GM18868 (cell line): Measurements from ENCODE around the gene UST.

ENCODE experiments used
- ATAC-seq: cut with Tn5 transposase; IDR thresholded peaks from one replicate; pipeline ENCODE4 v1.9.1; 2021; ENCODE audit warnings: mild to moderate bottlenecking, moderate library complexity; ENCODE audit not compliant: unreplicated experiment

Gene UST

DNA sequence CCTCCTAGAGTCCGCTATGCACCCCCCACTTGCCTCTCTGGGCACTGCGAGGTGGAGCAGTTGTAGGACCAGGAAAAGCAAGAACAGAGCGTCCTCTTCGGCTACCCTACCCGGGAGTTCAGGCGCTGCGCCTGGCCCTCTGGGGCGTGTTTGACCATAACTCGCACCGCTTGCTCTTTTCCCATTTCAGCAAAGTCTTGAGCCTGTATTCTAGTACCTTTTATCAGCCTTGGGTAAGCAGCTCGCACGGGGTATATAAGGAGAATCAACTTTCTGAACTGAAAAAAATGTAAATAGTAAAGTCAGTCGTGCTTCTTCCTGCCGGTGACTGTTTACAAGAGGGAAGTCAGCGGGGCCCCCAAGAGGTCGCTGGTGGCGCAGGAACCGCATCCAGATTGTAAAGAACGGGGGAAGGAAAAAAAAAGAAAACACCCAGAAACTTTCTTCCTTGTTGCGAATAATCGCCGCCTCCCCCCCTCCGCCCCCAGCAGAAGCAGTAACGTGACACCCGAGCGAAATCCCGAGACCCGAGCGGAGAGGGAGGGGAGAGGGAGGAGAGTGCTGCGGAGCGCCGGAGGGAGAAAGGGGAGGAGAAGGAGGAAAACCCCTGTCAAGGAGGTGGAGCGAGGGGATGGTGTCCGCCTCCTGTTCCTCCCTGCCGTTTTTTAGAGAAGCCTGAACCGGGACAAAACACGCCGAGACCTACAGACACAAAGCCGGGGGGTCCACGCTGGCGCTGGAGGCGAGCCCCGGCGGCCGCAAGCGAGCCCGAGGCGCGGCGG, at the start of gene UST:
Gene UST, plus strand, starts transcription at position 668 of the 782 bp plus-strand sequence. CDS start 401 bp downstream, outside the sequence.
- ATAC-seq, result peak; percentile 51

GRCh38 chr6:148697895-148698440, 48.9 kb upstream of the UST start:
- no peak for ATAC-seq

DNA sequence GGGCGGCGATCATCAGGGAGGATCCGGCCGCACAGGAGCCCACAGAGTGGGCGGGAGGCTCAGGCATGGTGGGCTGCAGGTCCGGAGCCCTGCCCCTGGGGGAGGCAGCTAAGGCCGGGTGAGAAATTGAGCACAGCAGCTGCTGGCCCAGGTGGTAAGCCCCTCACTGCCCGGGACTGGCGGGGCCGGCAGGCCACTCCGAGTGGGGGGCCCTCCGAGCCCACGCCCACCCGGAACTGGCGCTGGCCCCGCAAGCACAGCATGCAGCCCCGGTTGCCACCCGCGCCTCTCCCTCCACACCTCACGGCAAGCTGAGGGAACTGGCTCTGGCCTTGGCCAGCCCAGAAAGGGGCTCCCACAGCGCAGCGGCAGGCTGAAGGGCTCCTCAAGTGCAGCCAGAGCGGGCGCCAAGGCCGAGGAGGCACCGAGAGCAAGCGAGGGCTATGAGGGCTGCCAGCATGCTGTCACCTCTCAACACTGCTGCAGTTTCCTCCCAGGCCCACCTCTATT, 48.1 kb upstream of the UST start:
- ATAC-seq, result no peak

DNA sequence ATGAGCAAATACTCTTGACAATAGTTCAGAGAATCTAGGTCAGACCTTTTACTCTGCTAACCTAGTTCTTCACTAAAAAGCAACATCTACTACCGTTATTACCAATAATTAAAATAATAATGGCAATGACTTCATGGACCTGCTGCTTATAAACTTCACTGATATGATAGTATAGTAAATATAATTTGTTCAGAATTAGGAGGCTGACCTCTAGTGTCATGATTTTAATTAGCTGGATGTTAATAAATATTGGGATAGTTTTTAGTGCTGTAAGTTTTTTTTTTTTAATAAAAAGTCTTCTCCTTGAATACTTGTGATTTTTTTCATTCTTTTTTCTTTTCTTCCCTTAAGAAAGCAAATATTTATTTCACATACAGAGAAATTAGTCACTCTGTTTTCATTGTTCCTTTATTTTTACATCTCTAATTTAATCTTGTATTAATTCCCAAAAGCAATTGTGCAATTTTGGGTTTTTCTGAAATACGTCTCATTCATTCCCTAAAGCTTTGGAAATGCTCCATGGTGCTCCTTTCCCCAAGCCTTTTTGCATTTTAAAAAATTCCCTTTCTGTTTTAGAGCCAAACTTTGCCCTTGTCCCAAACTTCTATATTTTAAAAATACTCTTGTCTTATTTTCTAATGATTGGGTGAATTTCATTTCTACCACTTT, 46.6 kb upstream of the UST start:
- no peak for ATAC-seq

GRCh38 chr6:148700741-148701311, 46.0 kb upstream of the UST start:
- peak; percentile 67 for ATAC-seq

- peak; percentile 25 for ATAC-seq
Observed at GRCh38 chr6:148701375-148701774, 45.5 kb upstream of the UST start.

- no peak for ATAC-seq
Observed at GRCh38 chr6:148703900-148704299, 42.9 kb upstream of the UST start.

DNA sequence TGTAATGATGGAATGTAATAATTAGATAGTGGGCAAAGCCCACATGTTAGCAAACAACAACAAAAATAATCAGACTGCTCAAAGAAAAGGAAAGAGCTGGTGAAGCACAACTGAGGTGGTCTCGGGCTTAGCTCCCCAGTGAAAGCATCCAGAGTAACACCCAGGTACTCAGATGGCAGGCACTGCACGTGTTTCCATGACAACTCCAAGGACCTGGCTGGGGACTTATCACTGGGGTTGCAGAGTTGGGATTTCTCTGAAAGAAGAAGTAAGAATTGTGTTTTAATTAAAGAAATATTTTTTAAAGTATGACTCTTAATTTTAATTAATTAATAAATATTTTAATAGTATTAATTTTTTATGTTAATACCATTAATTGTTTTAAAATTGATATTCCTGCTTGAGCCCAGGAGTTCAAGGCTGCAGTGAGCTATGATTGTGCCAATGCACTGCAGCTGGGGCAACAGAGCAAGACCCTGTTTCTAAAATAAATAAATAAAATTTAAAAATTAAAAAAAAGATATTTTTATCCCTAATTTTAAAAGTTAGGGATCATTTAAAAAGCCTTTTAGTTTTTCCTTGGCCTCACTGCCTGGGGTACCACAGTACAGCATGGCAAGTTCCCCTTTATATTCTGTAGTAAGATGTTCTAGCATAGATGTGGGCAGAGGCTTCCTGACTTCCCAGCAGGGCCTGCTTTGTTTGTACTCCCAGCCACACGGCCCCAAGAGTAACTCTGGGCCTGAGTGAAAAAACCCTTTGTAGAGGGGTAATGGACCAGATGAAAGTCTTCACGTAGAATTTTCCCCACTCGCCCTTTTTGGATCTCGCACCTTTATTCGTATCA, 42.2 kb upstream of the UST start:
- no peak for ATAC-seq

GRCh38 chr6:148708707-148709106, 38.1 kb upstream of the UST start:
- no peak for ATAC-seq

DNA sequence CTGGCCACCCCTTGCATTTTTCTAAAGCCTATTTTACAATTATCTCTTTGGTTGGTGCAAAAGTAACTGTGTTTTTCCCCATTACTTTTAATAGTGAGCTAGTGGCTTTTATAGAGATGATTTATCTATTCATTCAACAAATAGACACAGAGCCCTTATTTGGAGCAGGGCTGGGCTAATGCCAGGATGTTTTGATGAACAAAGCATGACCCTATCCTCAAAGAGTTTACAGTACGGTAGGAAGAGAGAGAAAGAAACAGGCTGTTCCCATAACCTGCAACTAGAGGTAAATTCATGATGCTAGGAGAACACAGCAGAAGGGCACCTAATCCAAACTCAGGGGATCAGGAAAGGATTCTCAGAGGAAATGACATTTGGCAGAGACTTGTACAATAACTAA, 37.3 kb upstream of the UST start:
- no peak for ATAC-seq

DNA sequence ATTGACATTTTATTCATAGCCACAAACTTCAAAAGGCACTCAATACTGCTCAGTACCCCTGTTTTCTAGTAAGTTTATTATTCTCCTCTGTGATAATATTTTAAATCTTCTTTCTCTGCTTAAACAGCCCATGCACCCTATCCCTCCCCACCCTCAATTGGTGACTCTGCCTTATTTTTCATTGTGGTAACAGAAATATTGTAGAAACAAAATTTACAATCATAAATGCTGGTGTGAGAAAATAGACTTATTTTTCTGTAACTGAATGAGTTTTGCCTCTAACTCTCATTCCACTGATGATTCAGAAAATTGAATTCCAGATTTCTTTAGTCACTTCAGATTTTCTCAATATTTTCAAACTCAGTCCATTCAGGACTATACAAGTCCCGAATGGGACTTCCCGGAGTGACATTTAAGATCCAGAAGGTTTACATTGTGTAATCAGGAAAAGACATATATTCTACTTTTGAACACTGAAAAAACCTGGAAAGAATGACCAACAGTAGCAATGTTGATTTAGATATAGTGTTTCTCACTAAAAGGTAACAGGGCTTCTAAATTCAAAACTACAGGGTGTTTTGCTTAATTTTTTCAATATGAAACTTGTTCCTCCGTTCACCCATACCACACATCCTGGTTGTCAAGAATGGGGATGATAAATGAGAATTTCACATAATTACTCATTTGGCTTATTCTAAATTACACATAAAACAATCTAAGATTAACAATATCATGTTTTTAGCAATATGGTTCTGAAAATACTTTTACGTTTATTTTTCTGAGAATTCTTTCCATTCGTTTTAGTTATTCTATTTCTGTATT, 34.8 kb upstream of the UST start:
- ATAC-seq, result no peak

- ATAC-seq, result no peak
Observed at GRCh38 chr6:148713033-148713738, 33.6 kb upstream of the UST start.

DNA sequence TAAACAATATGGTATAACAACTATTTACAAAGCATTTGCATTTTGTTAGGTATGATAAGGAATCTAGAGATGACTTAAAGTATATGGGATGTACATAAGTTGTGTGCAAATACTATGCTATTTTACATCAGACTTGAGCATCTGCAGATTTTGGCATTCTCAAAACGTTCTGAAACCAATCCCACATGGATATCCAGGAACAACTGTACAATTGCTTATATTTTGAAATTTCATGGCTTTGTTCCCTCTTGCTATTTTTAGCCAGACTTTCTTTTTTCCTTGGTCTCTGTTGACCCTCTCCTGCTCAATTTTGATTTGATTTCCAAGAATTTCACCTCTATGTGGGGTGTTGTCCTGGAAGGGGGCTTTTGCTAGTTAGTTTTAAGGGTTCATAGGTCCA, 32.9 kb upstream of the UST start:
- no peak for ATAC-seq

DNA sequence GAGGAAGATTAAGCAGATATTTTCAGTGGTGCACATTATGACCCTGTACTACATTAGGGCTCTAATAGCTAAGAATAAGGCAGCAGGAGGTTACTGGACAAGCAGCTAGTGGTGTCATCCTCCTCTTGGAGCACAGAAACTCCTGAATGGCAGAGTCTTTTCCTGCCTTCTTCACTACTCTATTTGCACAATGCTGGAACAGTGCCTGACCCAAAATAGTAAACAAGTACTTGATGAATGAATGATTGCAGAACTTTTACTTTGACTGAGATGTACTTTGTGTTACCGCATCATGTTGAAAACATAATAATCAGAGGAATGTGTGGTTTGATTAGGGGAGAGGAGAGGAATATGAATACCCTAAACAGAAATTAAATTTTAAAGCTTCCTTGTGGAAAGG, 30.0 kb upstream of the UST start:
- no peak for ATAC-seq

DNA sequence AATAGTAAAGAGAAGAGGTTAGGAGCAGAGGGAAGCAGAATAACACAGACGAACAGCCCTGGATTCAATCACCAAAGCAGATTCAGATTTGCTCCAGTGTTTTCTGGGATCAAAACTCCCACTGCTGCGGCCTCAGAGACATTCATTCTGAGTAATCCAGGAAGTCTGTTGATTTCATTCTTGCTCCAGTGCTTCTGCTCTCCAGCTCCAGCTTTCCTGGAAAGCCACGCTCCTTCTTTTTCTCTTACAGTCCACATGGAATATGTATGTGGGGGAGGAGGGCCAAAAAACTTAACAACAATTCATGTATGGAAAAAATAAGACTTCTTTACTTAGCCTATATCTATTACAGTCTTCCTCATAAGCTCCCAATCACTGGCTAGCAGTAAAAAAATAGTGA, 26.4 kb upstream of the UST start:
- ATAC-seq, result no peak

DNA sequence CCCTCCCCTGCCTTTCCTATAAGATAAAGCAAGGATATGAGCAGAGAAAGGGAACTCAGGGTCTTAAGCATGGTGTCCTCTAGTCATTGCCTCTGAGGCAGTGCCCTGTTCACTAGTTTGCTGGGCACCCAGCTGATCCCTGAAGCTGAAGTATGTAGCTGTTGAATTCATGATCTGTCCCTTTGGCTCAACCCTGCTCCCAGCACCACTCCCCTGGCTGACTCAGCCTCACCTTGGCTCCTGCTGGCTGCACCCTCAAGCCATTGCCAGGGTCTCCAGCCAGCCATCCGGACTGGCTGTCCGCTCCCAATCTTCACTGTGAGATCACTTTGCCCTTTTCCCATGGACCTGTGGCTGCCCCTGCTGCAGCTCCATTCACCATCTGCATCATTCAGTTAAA, 25.9 kb upstream of the UST start:
- ATAC-seq, result no peak

GRCh38 chr6:148723484-148723883, 23.3 kb upstream of the UST start:
- no peak for ATAC-seq

DNA sequence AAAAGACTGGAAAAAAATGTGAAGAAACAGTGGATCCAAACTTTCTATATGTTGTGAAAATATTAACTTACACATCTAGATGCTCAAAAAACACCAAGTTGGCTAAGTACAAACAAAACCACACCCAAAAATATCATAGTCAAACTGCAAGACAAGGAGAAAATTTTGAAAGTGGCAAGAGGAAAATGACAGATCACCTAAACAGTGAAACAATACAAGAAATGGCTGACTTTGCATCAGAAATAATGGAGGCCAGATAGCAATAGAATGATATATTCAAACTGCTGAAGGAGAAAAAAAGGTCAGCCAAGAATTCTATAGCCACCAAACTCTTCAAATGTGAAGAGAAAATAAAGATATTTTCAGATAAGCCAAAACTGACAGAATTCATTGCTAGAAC, 22.4 kb upstream of the UST start:
- no peak for ATAC-seq

GRCh38 chr6:148727104-148727503, 19.7 kb upstream of the UST start:
- no peak for ATAC-seq
